ENCODE results near the gene TRIM50. TPM values are rescaled to one million over a fixed set of nuclear protein-coding genes. Genes with fewer than 3 reads are reported as not detected.

Gene TRIM50
- total and polyA plus RNA-seq, 2 of the 4 experiments (the other 2 are of a cell fraction): not detected

DNA sequence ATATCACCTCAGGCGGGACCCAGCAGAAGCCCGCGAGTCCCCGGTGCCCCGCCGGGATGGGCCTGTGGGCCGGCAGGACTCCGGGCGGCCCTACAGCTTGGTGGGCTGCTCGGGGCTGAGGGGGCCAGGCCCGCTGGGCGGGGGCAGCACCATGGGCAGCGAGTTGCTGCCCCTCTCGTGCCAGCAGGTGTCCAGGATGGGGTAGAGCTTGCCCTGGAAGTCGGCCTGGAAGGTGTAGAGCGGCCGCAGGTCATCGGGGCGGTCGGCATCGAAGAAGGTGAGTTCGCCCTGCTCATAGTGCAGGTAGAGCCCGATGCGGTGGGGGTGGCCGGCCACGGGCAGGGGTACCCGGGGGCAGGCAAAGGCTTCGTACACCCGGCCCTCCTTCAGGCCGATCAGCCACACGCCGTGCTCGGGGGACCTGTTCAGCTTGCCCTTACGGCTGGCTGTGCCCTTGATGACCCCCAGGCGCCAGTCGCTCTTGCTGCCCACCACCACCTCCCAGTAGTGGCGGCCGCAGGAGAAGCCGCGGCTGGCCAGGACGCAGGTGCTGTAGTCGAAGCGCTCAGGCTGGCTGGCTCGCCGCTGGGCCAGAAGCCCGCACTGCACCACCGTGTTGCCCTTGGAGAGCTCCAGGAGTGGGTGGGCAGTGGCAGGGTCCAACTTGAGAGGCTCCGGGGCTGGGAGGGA lies 14.9 kb downstream of the TRIM50 start:
- in situ Hi-C loops (cut with MboI; ENCODE audit: low sequenced_read_pairs) (no loop called here), dilution Hi-C loops (cut with HindIII; ENCODE audit: low sequenced_read_pairs, unreplicated experiment) (no loop called here), intact Hi-C loops (cut with micrococcal nuclease) (no loop called here)
- Histone ChIP-seq H2AFZ (replicated peaks; ENCODE audit: low read length, poor library complexity) (no peak overlapping the region), H2BK15ac (ENCODE audit: low read depth, low read length) (no peak overlapping the region), H3K27ac (ENCODE audit: insufficient read depth, low read length) (no peak overlapping the region), H3K4ac (ENCODE audit: low read depth, low read length) (no peak overlapping the region), H4K20me1 (ENCODE audit: insufficient read depth, low read length) (no peaks in the 10 kb centered on the region), H3K14ac (replicated peaks; ENCODE audit: low read depth, low read length) (no peak overlapping the region), H2BK5ac (ENCODE audit: low read depth, low read length, poor library complexity, severe bottlenecking) (no peak overlapping the region), H3K9me1 (ENCODE audit: insufficient read depth, low read length) (peaks cover 7% of the 10 kb centered on the region), H3K9me3 (ENCODE audit: control insufficient read depth, insufficient read depth, low read length) (no peaks in the 10 kb centered on the region), H3K27me3 (ENCODE audit: control insufficient read depth, insufficient read depth, low read length) (peaks cover 2% of the 10 kb centered on the region), H3K18ac (ENCODE audit: low read depth, low read length) (no peak overlapping the region), H4K8ac (ENCODE audit: low read depth in 2 of 2, low read length in 2 of 2) (no peak overlapping the region), H3K4me2 (ENCODE audit: low read depth, low read length) (no peak overlapping the region), H4K5ac (ENCODE audit: low read depth, low read length) (no peak overlapping the region), H2AK5ac (ENCODE audit: low read depth, low read length) (no peak overlapping the region), H3K9ac (ENCODE audit: low read depth, low read length) (no peak overlapping the region), H2BK120ac (ENCODE audit: low read depth, low read length) (no peak overlapping the region), H2BK20ac (ENCODE audit: low read depth, low read length) (no peak overlapping the region), H3K79me1 (ENCODE audit: low read depth in 1 of 2, low read length in 2 of 2) (peaks cover 9 to 15% of the 10 kb centered on the region in 2 experiments), H3K4me3 (ENCODE audit: insufficient read depth, low read depth, low read length) (no peak overlapping the region), H3K36me3 (ENCODE audit: control insufficient read depth, insufficient read depth, low read length) (no peaks in the 10 kb centered on the region), H2AK9ac (replicated peaks; ENCODE audit: low read depth, low read length, poor library complexity) (no peak overlapping the region), H3K23ac (ENCODE audit: low read depth, low read length) (no peak overlapping the region), H3K56ac (ENCODE audit: extremely low read depth, insufficient read depth, low read length) (no peak overlapping the region), H4K91ac (ENCODE audit: insufficient read depth, low read depth, low read length) (no peak overlapping the region), H3K4me1 (ENCODE audit: control insufficient read depth, insufficient read depth, low read length) (peaks cover under 1% of the 10 kb centered on the region; the same call in 1 of the 2 replicates)
- 86% methylated on average over 41 of the region's 48 CpGs; no CpG with 5 or more reads in 1 of the 2 experiments for whole genome bisulfite sequencing, 2 experiments (ENCODE audit: extremely low coverage in 2 of 2, insufficient read length in 1 of 2)
- ATAC-seq (ENCODE audit: low read depth): no peak
- TF ChIP-seq CHD1 (IDR thresholded peaks at IDR 0.05; ENCODE audit: low read depth, low read length): no peak
- no peak for TF ChIP-seq MXI1 (IDR thresholded peaks at IDR 0.05; ENCODE audit: borderline replicate concordance, low read depth, low read length)
- TF ChIP-seq MAZ (IDR thresholded peaks at IDR 0.05; ENCODE audit: borderline replicate concordance, low read depth, low read length): no peak
- TF ChIP-seq, protein P1, sequence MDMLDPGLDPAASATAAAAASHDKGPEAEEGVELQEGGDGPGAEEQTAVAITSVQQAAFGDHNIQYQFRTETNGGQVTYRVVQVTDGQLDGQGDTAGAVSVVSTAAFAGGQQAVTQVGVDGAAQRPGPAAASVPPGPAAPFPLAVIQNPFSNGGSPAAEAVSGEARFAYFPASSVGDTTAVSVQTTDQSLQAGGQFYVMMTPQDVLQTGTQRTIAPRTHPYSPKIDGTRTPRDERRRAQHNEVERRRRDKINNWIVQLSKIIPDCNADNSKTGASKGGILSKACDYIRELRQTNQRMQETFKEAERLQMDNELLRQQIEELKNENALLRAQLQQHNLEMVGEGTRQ (IDR thresholded peaks at IDR 0.05; ENCODE audit: low read depth, low read length): no peak
- TF ChIP-seq BHLHE40 (IDR thresholded peaks at IDR 0.05; ENCODE audit: low read depth, low read length): no peak
- TF ChIP-seq RCOR1 (IDR thresholded peaks at IDR 0.05; ENCODE audit: insufficient replicate concordance, low read length): no peak
- no peak for TF ChIP-seq SMC3 (IDR thresholded peaks at IDR 0.05; ENCODE audit: low read depth, low read length)
- TF ChIP-seq POLR2A (IDR thresholded peaks at IDR 0.05; ENCODE audit: low read depth, low read length): no peak
- TF ChIP-seq, protein P2, sequence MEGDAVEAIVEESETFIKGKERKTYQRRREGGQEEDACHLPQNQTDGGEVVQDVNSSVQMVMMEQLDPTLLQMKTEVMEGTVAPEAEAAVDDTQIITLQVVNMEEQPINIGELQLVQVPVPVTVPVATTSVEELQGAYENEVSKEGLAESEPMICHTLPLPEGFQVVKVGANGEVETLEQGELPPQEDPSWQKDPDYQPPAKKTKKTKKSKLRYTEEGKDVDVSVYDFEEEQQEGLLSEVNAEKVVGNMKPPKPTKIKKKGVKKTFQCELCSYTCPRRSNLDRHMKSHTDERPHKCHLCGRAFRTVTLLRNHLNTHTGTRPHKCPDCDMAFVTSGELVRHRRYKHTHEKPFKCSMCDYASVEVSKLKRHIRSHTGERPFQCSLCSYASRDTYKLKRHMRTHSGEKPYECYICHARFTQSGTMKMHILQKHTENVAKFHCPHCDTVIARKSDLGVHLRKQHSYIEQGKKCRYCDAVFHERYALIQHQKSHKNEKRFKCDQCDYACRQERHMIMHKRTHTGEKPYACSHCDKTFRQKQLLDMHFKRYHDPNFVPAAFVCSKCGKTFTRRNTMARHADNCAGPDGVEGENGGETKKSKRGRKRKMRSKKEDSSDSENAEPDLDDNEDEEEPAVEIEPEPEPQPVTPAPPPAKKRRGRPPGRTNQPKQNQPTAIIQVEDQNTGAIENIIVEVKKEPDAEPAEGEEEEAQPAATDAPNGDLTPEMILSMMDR (conservative IDR thresholded peaks at IDR 0.05; ENCODE audit: low read depth, low read length): no peak
- TF ChIP-seq MAFK (IDR thresholded peaks at IDR 0.05; ENCODE audit: low read depth, low read length): no peak
- TF ChIP-seq RFX5 (IDR thresholded peaks at IDR 0.05; ENCODE audit: low read depth, low read length): no peak
- CTCF ChIA-PET: no interaction called here
- no peak for DNase-seq
- BruUV-seq (replicated peaks): no TSS peak
- POLR2A ChIA-PET (ENCODE audit: unreplicated experiment): no interaction called here
